Chondrocyte (in vitro differentiated cells): ENCODE measurements around the gene NPC1L1. TPM values are rescaled to one million over a fixed set of nuclear protein-coding genes. Genes with fewer than 3 reads are reported as not detected.

Experiments
- DNase-seq: peaks from one replicate; pipeline ENCODE4 v3.0.0; 2021; ENCODE audit warnings: mixed read lengths, low spot score
- H3K27ac Mint-ChIP-seq: one replicate; pipeline ENCODE4 v1.8.0; 2021; ENCODE audit warnings: mild to moderate bottlenecking, moderate library complexity, mixed read lengths; ENCODE audit not compliant: unreplicated experiment
- H3K27me3 Mint-ChIP-seq: 2 replicates; pipeline ENCODE4 v1.8.0; 2021; ENCODE audit warnings: low read depth, mixed read lengths
- H3K36me3 Mint-ChIP-seq: 2 replicates; pipeline ENCODE4 v1.8.0; 2021; ENCODE audit warnings: low read depth, mixed read lengths
- H3K4me1 Mint-ChIP-seq: 2 replicates; pipeline ENCODE4 v1.8.0; 2021; ENCODE audit warnings: low read depth, mild to moderate bottlenecking, mixed read lengths
- H3K4me3 Mint-ChIP-seq: one replicate; pipeline ENCODE4 v1.8.0; 2021; ENCODE audit warnings: mild to moderate bottlenecking, moderate library complexity, mixed read lengths; ENCODE audit not compliant: unreplicated experiment
- H3K9me3 Mint-ChIP-seq: 2 replicates; pipeline ENCODE4 v1.8.0; 2021; ENCODE audit warnings: low read depth, mixed read lengths
- CTCF ChIP-seq: fragments of 200-600 bp; sonication (generic); IDR thresholded peaks from 2 replicates; pipeline ENCODE4 v1.5.0; 2021; ENCODE audit warnings: antibody characterized with exemption, mild to moderate bottlenecking, moderate library complexity
- total RNA-seq: library from RNA; stranded (reverse); gene quantifications from 3 replicates; pipeline ENCODE4 v1.2.1, GENCODE V29; 2021

Gene NPC1L1
- total RNA-seq, 1 donor from 2014 or later: not detected

- Mint-ChIP-seq H3K4me1 (peaks cover 10% of the 10 kb centered on the region), H3K27me3 (no peaks in the 10 kb centered on the region), H3K4me3 (no peak overlapping the region), H3K27ac (no peak overlapping the region), H3K9me3 (no peaks in the 10 kb centered on the region), H3K36me3 (no peaks in the 10 kb centered on the region)
- peak; percentile 14 for DNase-seq
- no peak for TF ChIP-seq CTCF
Observed at GRCh38 chr7:44549457-44549856, 8.3 kb upstream of the NPC1L1 start.

GRCh38 chr7:44548893-44549292, 7.8 kb upstream of the NPC1L1 start:
- TF ChIP-seq CTCF: no peak
- Mint-ChIP-seq H3K36me3 (no peaks in the 10 kb centered on the region), H3K9me3 (no peaks in the 10 kb centered on the region), H3K27me3 (no peaks in the 10 kb centered on the region), H3K27ac (no peak overlapping the region), H3K4me1 (peaks cover 10% of the 10 kb centered on the region), H3K4me3 (no peak overlapping the region)
- DNase-seq: no peak

GRCh38 chr7:44547536-44548231, 6.6 kb upstream of the NPC1L1 start:
- H3K4me3 Mint-ChIP-seq: no peak overlapping the region
- H3K36me3 Mint-ChIP-seq: no peaks in the 10 kb centered on the region
- no peaks in the 10 kb centered on the region for H3K9me3 Mint-ChIP-seq
- peak overlapping the region; percentile 45 for H3K27ac Mint-ChIP-seq
- TF ChIP-seq CTCF: no peak
- H3K4me1 Mint-ChIP-seq: peaks cover 10% of the 10 kb centered on the region
- no peaks in the 10 kb centered on the region for H3K27me3 Mint-ChIP-seq
- no peak for DNase-seq

- no peaks in the 10 kb centered on the region for H3K4me1 Mint-ChIP-seq
- DNase-seq: peak; percentile 48
- no peaks in the 10 kb centered on the region for H3K36me3 Mint-ChIP-seq
- H3K9me3 Mint-ChIP-seq: no peaks in the 10 kb centered on the region
- no peak overlapping the region for H3K27ac Mint-ChIP-seq
- no peaks in the 10 kb centered on the region for H3K27me3 Mint-ChIP-seq
- TF ChIP-seq CTCF: no peak
- no peak overlapping the region for H3K4me3 Mint-ChIP-seq
Observed at GRCh38 chr7:44541876-44542610, 913 bp upstream of the NPC1L1 start.

GRCh38 chr7:44540592-44541027, 520 bp downstream of the NPC1L1 start:
- Mint-ChIP-seq H3K4me1 (no peaks in the 10 kb centered on the region), H3K27me3 (no peaks in the 10 kb centered on the region), H3K4me3 (no peak overlapping the region), H3K27ac (no peak overlapping the region), H3K36me3 (no peaks in the 10 kb centered on the region), H3K9me3 (no peaks in the 10 kb centered on the region)
- peak; percentile 69 for DNase-seq
- TF ChIP-seq CTCF: no peak
